Hematopoietic multipotent progenitor cell treated with erythropoietin and hydrocortisone succinate and interleukin-3 and kit ligand, for 6 days (in vitro differentiated cells): Measurements from ENCODE around the gene FNDC3A.

ENCODE experiments used
- DNase-seq: peaks from one replicate; pipeline ENCODE4 v3.0.0-alpha.2; 2015

The FNDC3A gene

DNA sequence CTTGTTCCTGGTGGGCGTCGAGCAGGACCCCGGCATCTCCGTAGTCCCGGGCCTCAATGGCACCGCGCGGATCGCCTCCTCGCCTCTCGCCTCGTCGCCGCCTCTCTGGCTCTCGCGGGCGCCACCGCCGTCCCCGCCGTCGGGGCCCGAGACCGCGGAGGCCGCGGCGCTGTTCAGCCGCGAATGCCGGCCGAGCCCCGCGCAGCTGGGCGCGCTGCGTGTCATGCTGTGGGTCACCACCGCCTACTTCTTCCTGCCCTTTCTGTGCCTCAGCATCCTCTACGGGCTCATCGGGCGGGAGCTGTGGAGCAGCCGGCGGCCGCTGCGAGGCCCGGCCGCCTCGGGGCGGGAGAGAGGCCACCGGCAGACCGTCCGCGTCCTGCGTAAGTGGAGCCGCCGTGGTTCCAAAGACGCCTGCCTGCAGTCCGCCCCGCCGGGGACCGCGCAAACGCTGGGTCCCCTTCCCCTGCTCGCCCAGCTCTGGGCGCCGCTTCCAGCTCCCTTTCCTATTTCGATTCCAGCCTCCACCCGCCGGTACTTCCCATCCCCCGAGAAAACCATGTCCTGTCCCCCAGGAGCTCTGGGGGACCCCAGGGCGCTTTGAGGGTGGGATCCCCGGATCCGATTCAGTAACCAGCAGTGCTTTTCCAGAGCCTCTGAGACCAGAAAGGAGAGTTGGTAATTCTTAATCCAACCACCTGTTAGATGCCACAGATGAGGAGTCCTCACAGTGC, 245.3 kb downstream of the FNDC3A start:
- peak; percentile 18 for DNase-seq

DNA sequence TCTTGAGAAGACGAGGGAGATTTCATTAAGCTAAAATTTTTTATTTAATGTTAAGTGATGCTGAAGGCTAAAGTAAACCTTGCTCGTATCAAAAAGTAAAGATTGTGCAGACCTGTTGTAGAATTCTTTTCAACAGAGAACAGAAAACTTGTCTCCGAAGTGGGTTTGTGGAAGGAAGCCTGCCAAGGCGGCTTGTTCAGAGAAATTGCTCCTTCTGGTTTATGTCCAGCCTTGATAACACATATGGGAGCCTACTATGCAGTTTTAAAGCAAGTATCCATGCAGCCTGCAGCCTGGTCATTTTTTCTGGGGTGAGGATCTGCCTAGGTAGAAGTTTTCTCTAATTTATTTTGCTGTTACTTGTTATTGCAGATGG, 245.9 kb downstream of the FNDC3A start:
- no peak for DNase-seq

DNA sequence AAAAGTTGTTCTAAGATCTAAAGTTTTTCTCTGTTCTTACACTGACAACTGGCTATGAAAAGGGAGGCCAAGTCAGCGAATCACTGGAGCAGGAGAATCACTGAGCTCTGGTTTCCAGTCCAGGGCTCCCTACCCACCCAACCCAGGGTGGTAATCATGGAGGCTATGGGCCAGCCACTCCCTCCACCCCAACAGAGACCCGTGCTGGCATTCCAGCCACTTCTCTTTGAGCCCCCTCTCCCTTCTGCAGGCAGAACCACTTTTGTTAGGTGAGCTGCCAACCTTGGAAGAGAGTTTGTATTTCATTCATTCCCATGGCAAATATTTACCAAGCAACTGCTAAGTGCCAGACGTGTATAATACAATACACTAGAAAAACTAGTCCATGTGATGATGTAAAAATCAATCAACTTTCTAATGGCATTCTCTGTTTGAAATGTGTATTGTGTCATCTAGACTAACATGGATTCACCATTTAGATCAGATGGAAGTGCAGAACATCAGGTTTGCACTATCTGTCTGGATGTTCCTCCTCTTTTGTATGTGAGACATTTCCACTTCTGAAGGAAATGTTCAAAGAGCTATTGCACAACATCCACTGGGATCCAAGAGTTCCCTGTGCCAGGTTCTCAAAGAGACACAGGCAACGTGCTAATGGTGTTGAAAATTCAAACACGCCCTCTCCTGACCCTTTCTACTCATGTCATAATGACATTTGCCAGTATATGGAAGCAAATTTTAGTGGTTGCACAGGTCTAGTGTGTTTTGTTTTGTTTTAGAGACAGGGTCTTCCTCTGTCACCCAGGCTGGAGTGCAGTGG, 249.7 kb downstream of the FNDC3A start:
- no peak for DNase-seq

DNA sequence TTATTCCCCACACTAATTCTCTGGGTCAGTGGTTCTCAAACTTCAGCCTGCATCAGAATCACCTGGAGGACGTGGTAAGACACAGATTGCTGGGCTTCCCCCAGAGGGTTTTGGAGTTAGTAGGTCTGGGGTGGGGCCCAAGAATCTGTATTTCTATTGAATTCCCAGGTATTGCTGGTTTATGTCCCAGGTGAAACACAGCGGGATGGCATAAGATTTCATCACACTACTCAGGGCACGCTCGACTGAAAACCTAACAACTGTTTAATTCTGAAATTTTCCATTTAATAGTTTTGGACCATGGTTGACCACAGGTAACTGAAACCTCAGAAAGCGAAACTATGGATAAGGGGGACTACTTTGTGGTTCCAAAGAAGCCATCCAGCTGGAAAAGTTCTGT, 250.9 kb downstream of the FNDC3A start:
- no peak for DNase-seq

DNA sequence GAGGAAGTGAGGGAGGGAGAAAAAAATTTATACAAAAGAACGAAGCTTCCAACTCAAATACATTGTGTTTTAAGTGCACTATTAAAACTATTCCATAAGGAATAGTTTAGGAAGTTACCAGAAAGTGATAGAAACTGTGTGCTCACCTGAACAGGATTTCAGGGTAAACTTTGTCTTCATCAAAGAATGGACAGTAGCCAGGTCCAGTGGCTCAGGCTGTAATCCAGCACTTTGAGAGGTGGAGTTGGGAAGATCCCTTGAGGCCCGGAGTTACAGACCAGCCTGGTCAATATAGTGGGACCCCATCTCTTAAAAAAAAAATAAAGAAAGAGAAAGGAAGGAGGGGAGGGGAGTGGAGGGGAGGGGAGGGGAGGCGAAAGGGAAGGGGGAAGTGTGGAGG, 259.0 kb downstream of the FNDC3A start:
- DNase-seq: no peak

DNA sequence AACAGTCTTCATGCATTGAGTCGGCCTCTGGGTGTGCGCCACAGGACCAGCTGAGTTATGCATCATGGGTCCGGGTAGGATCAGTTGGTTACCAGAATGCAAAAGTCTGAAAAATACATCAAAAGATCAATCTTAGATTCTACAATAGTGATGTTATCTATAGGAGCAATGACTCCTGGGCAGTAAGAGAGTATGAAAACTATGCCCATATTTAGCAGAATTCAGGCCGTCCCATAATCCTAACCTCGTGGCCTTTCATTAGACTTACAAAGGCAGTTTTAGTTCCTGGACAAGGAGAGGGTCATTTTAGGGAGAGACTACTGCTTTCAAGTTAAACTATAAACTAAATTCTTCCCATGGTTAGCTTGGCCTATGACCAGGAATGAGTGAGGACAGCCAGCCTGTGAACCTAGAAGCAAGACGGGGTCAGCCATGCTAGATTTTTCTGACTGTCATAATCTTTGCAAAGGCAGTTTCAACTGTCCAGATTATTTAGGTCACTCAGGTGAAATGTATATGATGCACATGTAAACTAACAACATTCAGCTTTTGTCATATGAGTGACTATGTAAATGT, 260.2 kb downstream of the FNDC3A start:
- DNase-seq: no peak

DNA sequence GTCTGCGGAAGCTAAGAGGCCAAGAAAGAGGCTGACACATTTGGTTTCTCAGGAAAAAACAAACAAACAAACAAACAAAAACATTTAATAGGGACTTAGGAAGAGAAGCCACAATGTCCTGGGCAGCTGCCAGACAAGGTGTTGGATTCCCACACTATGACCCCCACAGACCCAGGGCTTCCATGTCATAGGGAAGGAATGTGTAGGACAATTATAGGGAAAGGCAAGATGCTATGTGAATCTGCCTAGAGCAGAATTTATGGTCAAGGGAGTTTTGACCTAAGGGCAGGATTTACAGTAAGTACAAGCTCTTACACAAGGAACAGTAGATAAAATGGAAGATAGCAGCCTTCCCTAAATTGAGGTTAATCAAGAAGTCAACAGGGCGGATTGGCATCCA, 262.9 kb downstream of the FNDC3A start:
- DNase-seq: no peak

DNA sequence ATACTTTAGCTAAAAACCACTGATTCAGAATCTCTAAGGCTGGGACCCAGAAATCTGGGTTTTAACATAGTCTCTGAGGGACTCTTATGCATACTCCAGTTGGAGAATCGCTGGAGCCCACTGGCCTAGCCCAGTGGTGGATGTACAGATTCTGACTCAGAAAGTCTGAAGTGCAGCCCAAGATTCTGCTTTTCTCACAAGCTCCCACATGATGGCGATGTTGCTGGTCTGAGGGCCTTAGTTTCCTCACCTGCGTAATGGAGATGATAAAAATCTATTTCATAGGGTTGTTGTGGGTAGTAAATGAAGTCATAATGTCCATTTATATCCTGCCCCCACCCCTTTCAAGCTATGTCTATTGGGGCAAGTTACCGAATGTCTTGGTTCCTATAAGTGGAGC, 264.3 kb downstream of the FNDC3A start:
- peak; percentile 79 for DNase-seq

DNA sequence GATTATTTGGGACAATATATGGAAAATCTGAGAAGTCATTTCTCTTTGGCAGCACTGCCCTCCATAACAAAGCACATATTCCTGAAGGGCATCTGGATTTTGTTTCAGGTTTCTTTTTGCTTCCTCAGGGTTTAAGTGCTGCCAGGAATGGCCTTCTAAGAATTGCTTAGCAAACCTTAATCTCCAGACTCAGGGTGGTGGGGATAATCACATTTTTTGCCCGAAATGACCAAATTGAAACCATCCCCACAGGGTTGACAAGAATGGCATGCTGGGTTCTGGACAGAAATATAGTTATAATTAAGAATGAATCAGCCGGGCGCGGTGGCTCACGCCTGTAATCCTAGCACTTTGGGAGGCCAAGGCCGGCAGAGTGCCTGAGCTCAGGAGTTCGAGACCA, 265.6 kb downstream of the FNDC3A start:
- no peak for DNase-seq

DNA sequence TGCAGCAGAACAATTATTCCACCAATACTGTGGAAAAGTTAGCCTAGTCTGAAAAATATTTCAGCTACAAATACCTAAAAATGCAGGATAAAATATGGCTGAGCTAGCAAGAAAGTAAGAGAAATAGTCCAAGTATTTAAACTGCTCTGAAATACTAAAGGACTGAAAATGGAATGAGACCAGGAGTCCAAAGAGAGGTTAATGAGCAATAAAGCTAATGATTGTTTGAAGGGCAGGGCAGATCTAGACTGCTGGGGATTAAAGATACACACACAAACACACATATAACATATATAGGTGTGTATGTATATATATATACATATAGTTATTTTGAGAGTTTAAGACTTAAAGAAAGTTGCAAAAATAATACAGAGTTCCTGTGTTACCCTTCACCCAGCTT, 269.4 kb downstream of the FNDC3A start:
- DNase-seq: no peak

DNA sequence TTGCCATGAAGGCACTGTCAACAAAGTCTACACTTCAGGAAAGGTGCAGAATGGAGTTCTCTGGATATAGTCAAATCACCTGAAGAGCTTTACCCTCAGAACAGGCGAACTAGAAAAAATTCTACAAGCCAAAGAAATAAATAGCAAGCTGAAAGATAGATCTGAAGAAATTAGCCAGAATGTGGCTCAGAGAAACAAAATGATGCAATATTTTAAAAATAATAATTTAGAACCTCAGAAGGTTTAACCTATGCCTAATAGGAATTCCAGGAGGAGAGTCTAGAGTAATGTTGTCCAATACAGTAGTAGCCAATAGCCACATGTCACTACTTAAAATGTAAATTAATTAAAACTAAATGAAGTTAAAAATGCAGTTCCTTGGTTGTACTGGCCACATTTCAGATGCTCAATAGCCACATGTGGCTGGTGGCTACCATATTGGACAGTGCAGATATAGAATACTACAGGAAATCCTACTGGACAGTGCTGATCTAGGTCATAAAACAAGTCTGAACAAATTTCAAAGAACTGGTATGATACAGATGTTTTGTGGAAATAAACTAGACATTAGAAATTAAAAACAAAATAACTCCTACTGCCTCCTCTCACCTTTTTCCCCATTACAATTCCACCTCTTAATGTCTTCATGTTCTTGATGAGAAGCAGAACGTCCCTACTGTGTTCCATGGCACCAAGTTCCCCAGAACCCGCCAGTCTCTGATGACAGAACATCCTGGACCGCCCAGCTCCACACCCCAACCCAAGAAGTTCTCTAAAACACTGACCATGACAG, 271.3 kb downstream of the FNDC3A start:
- peak; percentile 46 for DNase-seq

DNA sequence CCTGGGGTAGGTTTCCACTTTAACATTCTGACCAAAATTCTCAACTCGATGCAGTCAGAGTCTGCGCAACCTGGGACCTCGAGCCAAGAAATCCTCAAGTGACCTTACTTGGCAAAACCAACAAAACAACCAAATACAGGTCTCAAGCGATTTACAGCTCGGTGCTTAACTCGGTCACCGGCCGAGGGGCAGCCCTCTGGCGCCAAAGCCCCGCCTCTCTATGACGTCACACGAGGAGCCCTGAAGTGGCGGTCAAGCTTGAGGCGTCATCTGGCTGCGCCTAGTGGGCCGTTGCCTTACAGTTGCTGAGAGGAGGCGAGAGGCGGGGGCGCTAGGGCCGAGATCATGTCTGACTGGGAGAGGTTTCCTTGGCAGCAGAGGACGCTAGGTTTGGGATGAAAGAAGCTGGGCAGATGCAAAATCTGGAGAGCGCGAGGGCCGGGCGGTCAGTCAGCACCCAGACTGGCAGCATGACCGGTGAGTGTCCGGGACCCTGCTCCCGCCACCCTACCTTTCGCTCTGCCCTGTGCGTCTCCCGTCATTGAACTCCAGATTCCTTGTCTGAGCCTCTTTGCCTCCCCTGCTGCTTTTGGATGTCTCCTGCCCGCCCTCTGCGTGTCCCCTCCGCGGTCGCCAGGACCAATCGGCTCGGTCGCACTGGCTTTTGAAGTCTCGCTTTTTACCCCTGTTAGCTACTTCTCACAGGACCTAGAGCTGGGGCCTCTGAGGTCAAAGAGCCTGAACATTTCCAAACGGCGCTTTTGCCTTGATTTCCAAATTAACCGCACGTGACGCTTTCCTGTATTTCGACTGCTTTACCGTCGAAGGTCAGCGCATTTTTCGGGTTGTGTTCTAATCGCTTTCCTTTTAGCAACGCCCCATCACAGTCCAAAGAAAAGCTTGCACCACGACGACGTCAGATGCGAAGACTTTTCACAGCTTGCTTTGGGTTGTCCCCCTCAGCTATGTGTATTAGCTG, 272.2 kb downstream of the FNDC3A start, which contains the start of gene CDADC1:
Gene CDADC1 (plus strand): TSS at position 283 of the 979 bp plus-strand sequence. CDS start 113 bp downstream, at position 396.
- DNase-seq: peak; percentile 98

DNA sequence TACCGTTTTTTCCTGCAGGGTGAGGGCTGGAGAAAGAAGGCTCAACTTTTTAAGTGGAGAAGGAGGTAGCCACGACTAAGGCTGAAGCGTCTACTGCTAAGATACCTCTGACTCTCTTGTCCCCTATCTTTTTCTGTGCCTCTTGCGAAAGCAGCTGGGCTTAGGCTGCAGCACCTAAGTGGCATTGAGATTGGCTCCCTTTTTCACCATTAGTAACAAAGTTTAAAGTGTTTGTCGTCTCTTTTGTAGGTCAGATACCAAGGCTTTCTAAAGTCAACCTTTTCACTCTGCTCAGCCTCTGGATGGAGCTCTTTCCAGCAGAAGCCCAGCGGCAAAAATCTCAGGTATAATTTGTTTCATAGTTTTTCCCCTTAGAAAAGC, 272.9 kb downstream of the FNDC3A start:
- peak; percentile 39 for DNase-seq

DNA sequence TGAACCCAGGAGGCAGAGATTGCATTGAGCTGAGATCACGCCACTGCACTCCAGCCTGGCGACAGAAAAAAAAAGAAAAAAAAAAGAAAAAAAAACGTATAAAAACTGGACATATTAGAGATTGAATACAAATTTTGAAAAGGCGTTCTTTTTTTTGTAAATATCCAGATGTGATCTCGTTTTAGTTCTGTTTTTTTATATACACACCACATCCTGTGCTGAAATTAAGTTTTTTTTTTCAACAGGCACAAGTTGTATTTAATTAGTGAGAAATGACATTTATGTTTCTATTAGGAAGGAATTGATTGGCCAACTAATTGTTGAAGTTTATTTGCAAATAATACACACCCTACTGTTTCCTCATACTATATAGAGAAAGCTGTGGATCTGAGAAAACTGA, 275.6 kb downstream of the FNDC3A start:
- DNase-seq: no peak

DNA sequence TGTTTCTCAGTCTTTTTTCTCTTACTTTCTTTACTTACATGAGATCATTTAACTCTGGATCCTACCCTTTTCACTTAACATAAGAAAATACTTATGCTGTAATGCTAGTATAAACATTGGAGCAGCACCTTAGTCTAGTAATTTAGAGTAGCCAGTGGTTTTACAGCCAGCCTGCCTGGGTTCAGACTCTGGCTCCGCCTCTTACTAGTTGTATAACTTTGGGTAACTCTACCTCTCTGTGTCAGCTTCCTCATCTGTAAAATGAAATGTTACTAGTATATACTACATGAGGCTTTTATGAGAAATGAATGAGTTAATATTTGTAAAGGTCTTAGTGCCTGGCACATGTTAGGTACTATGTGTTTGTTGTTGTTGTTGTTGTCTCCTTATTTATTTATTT, 277.6 kb downstream of the FNDC3A start:
- DNase-seq: peak; percentile 52

DNA sequence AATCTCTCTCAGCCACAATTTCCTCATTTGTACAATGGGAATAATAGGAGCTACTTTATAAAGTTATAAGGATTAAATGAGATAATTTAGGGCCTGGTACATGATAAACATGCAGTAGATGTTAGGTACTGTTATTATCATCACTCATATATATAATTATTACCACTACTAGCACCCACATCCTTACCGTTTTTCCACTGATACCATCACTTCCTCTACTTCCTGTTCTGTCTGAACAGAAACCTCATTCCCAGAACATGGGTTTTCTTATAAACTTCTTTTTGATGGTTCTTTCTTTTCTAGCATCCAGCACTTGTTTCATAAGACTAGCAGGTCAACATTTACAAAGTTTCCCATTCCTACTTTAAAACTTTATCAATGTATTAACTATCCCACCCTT, 278.3 kb downstream of the FNDC3A start:
- DNase-seq: peak; percentile 36

DNA sequence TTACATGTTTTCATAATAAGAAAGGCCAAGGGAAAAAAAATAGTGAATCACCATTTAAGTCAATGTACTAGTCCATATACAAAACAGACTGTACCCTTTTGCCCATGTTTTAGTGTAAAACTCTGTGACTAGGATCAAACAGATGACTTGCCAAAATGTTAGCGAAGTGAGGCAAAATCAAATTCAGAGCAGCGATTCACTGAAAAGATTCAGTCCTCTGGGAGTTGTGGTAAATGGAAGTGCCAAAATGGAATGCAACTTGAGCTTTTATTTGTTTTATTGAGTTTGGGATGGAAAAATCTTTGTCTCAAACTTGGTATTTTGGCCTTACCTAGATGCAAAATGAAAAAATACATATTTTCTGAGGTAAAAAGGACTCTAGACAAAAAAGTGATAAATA, 281.1 kb downstream of the FNDC3A start:
- DNase-seq: no peak

DNA sequence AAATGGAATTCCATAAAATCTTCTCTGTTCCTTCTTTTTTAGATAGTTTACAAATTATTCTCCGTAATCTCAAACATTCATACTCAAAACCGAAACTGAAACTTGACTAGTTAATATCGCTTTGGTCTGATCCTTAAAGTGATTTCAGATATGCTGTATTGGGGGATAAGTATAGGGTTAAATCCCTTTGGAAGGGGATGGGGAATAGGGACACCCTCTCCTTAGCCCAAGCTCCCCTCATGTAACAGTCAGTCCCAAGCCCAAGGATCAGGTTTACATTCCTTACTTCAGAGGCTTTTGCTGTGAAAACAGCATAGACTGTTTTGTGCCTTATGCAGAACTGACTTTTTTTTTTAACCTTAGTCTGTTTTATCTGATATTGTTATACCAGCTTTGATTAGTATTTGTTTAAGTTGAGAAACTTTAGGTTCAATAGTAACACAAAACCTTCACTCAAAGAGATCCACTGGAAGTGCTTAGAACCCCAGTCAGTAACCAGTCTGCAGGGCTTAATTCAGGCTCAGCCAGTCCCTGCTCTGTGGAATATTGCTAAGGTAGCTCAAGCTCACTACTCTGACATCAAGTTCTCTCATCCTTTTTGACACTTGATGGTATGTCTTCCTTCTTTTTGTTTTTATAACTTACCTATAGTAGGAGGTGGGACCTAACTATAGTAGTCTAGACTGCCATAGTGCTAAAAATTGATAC, 282.5 kb downstream of the FNDC3A start:
- peak; percentile 40 for DNase-seq
